Rectal smooth muscle tissue (tissue), 1 donor: Measurements from ENCODE around the gene GGN.
A peak's percentile ranks its signal among the peaks of the same experiment; 100 is the strongest.
"Not testable (repeated sequence)": the region's sequence is repeated elsewhere in the genome, so short reads cannot be mapped to it uniquely, and the experiment has no call there.

Experiments
- H3K27ac ChIP-seq: one replicate; pipeline ENCODE4 v1.7.0; 2013; ENCODE audit warnings: low read depth, low read length, inconsistent platforms
- H3K27me3 ChIP-seq: one replicate; pipeline ENCODE4 v1.7.0; 2013; ENCODE audit warnings: low read length; ENCODE audit not compliant: control insufficient read depth, insufficient read depth
- H3K36me3 ChIP-seq: one replicate; pipeline ENCODE4 v1.7.0; 2013; ENCODE audit warnings: low read length; ENCODE audit not compliant: control insufficient read depth, insufficient read depth
- H3K4me1 ChIP-seq: one replicate; pipeline ENCODE4 v1.7.0; 2013; ENCODE audit warnings: low read length; ENCODE audit not compliant: control insufficient read depth, insufficient read depth
- H3K4me3 ChIP-seq: one replicate; pipeline ENCODE4 v1.7.0; 2013; ENCODE audit warnings: low read length
- H3K9ac ChIP-seq: one replicate; pipeline ENCODE4 v1.7.0; 2013; ENCODE audit warnings: low read length

Gene GGN, protein sequence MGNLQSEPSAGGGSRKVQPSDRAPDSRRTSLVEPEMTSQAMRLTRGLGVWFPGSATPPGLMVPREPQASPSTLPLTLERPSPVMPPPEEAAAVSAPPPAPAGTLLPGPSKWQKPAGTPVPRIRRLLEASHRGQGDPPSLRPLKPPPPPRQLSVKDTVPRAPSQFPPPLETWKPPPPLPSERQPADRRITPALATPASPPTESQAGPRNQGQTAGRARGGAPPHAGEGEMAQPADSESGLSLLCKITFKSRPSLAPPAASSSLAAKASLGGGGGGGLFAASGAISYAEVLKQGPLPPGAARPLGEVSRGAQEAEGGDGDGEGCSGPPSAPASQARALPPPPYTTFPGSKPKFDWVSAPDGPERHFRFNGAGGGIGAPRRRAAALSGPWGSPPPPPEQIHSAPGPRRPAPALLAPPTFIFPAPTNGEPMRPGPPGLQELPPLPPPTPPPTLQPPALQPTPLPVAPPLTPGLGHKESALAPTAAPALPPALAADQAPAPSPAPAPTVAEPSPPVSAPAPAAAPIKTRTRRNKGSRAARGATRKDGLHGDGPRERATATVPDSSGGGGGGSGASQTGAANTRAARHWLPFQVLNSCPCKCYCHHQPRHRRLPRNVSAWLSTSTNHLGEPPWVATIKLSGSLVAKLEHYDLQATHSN

DNA sequence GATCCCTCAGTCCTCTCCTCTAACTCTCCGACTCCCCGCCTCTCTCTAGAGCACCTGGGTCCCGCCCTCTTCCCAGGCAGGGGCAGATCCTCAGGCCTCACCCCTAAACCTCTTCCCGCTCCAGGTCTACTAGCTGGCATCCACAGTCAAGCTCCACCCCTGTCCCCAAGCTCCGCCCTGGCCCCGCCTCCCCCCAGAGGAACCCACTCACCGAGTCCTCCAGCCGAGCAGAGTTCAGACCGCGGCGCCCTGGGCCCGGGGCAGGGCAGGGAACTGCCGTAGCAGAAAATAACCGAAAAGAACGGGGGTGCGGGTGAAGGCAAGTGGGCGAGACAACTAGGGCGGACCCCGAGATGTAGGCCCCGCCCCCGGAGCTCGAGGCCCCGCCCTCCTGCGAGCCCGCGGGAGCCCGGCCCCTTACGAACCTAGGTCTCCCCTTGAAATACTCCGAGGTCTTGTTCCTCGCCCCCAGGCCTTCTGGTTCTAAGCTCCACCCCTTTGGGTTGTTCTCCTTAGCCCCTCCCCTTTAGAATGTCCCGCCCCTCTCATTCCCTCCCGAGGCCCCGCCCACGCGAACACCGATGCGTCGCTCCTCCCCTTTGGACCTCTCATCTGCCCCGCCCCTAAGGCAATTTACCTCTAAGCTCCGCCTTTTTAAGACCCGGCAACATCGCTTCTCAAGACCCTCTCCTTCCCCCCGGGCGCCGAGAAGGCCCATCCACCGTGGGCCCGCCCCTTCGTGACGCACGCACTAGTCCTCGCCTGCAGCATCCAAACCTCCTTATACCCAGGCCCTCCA lies at the start of gene GGN:
TSS of gene GGN (minus strand) at position 485 of the 799 bp plus-strand sequence. CDS start 773 bp downstream, outside the sequence.
- H3K27ac ChIP-seq, result no peak within 1 kb of the TSS
- peaks cover 13% of the 10 kb centered on the region for H3K27me3 ChIP-seq
- no peak within 1 kb of the TSS for H3K9ac ChIP-seq
- H3K36me3 ChIP-seq, result peaks cover 8% of the 10 kb centered on the region
- peak within 1 kb of the TSS; percentile 52 for H3K4me3 ChIP-seq
- H3K4me1 ChIP-seq, result no peaks in the 10 kb centered on the region

DNA sequence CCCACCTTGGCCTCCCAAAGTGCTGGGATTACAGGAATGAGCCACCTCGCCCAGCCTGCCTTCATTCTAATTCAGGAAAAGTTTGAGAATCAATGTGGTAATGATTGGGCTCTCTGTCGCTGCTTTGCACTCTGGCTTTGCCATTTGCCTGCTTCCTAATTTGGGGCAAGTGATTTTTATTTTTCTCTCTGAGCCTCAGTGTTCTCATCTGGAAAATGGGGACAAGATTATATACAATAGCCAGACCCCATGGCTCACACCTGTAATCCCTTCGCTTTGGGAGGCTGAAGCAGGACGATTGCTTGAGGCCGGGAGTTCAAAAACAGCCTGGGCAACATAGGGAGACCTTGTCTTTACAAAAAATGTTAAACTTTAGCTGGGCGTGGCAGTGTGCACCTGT lies 49.5 kb upstream of the GGN start:
- H3K4me1 ChIP-seq, result no peaks in the 10 kb centered on the region
- H3K27me3 ChIP-seq, result peaks cover 16% of the 10 kb centered on the region
- no peak overlapping the region for H3K27ac ChIP-seq
- H3K4me3 ChIP-seq, result no peak overlapping the region
- H3K36me3 ChIP-seq, result no peaks in the 10 kb centered on the region
- H3K9ac ChIP-seq, result no peak overlapping the region

DNA sequence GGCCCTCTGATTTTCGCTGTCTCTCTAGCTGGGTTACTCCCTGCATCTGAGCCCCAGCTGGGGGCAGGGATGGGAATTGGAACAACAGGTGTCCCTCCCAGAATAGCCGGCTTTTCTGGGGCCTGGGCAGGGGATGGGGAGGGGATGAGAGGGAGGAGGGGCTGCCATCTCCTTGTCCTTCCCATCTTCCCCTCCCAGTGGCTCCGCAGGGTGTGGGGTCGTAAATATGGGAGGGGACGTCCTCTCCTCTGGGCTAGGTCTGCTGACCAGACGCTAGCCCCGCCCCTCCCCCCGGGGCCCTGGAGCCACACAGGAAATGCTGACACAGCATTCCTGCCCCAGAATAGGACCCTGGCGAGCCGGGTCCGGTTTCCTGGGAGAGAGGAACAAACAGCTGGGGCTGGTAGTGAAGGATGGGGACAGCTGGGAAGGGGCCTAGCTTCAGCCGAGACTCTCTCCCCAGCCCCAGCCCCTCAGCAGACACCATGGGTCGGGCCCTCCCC lies 46.8 kb upstream of the GGN start:
- H3K9ac ChIP-seq, result no peak overlapping the region
- no peak overlapping the region for H3K4me3 ChIP-seq
- H3K27ac ChIP-seq, result no peak overlapping the region

DNA sequence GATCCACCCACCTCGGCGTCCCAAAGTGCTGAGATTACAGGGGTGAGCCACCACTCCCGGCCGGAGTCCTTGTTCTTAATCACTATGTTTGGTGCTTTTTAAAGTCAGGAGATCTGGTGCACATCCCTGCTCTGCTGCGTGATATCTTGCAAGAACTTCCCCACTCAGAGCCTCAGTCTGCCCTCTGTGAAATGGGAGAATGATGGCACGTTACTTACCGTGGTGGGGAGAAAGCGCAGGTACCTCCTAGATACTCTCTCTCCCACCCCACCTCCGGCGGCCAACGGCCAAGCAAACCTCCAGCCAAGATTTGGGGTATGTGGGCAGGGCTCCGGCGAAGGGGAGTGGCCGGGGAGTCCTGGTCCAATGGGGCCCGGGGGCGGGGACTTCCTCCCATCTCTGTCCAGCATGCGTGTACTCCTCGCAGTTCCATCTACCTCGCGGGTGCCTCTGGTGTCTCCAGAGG lies 45.5 kb upstream of the GGN start, which contains the start of gene RYR1:
TSS of gene RYR1 (plus strand) at position 424 of the 466 bp plus-strand sequence. CDS start 139 bp downstream, outside the sequence.
- Histone ChIP-seq H3K36me3 (no peaks in the 10 kb centered on the region), H3K4me1 (no peaks in the 10 kb centered on the region), H3K27me3 (peaks cover 13% of the 10 kb centered on the region), H3K9ac (no peak within 1 kb of the TSS), H3K4me3 (peak within 1 kb of the TSS; percentile 32), H3K27ac (no peak within 1 kb of the TSS)

More for the DNA sequence above, 46.8 kb upstream of the GGN start:
- no peaks in the 10 kb centered on the region for H3K4me1 ChIP-seq
- peaks cover 13% of the 10 kb centered on the region for H3K27me3 ChIP-seq
- no peaks in the 10 kb centered on the region for H3K36me3 ChIP-seq

DNA sequence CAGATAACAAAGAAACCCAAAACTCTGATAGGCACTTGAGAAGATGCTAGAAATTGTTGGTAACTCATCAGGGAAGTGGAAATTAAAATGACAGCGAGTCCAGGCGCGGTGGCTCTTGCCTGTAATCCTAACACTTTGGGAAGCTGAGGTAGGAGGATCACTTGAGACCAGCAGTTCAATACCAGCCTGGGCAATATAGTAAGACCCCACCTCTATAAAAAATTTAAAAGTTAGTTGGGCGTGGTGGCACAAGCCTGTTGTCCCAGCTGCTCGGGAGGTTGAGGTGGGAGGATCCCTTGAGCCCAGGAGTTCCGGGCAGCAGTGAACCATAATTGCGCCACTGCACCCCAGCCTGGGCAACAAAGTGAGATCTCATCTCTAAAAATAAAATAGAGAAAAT lies 43.1 kb upstream of the GGN start:
- Histone ChIP-seq H3K36me3 (no peaks in the 10 kb centered on the region), H3K27me3 (peaks cover 13% of the 10 kb centered on the region), H3K9ac (no peak overlapping the region), H3K4me1 (no peaks in the 10 kb centered on the region), H3K27ac (no peak overlapping the region), H3K4me3 (no peak overlapping the region)

DNA sequence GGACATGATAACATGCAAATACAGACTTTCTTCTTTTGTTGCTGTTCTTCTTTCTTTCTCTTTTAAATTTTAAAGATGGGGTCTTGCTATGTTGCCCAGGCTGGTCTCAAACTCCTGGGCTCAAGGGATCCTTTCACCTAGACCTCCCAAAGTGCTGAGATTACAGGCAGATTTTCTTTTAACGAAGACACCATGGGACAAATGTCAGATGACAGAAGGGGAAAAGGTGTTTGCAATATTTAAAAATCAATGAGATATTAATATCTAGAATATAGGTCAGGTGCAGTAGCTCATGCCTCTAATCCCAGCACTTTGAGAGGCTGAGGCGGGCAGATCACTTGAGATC lies 42.0 kb upstream of the GGN start:
- Histone ChIP-seq H3K27me3 (peaks cover 10% of the 10 kb centered on the region), H3K4me1 (no peaks in the 10 kb centered on the region), H3K27ac (no peak overlapping the region), H3K4me3 (no peak overlapping the region), H3K9ac (no peak overlapping the region), H3K36me3 (no peaks in the 10 kb centered on the region)

DNA sequence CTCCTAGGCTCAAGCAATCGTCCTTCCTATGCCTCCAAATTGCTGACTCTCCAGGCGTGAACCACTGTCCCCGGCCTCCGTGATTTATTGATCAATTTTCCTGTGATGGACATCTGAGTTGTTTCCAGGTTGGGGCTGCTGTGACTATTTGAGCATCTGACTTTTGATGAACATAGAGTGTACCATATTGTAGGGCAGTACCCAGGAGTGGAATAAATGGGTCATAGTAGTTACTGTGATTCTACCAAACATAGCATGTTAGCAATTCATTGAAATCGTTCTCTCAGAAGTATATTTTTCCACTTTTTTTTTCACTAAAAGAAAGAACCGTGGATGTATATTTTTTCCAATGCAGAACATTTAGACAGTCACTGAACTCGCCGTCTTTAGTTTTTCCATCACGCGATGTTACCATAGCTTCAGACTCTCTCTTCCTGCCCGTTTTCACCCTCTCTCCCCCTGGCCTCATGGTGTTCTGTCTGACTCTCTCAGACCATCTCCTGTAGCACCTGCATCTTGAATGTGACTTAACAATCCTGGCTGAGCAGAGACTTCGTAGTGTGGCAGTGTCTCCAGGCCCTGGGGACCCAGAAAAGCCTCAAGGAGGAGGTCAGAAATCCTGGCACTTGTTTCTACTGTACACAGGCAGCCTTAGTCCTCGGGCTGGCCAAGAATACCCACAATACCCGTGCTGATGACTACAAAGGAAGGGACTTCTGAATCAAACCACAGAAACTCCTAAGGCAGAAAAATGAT lies 41.4 kb upstream of the GGN start:
- peaks cover 5% of the 10 kb centered on the region for H3K27me3 ChIP-seq
- H3K36me3 ChIP-seq, result no peaks in the 10 kb centered on the region
- no peaks in the 10 kb centered on the region for H3K4me1 ChIP-seq
- no peak overlapping the region for H3K27ac ChIP-seq
- H3K4me3 ChIP-seq, result no peak overlapping the region
- no peak overlapping the region for H3K9ac ChIP-seq

DNA sequence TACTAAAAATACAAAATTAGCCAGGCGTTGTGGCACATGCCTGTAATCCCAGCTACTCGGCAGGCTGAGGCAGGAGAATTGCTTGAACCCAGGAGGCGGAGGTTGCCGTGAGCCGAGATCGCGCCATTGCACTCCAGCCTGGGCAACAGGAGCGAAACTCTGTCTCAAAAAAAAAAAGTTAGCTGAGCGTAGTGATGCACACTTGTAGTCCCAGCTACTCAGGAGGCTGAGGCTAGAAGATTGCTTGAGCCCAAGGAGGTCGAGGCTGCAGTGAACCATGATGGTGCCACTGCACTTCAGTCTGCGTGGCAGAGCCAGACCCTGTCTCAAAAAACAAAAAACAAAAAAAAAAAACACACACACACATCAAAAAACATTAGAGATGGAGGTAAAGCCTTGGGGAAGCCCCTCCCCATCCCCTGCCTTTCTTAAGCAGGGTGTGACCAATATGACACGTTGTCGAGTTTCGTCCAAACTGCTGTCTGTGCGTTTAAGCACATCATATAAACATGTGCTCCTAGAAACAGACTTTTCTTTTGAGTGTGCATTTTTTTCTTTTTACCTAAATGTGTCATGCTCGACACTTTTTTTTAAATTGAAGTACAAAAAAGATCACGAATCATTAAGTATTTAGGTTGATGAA lies 39.3 kb upstream of the GGN start:
- not testable (repeated sequence) for H3K36me3 ChIP-seq, H3K27me3 ChIP-seq, H3K4me3 ChIP-seq, H3K4me1 ChIP-seq, H3K27ac ChIP-seq, H3K9ac ChIP-seq

DNA sequence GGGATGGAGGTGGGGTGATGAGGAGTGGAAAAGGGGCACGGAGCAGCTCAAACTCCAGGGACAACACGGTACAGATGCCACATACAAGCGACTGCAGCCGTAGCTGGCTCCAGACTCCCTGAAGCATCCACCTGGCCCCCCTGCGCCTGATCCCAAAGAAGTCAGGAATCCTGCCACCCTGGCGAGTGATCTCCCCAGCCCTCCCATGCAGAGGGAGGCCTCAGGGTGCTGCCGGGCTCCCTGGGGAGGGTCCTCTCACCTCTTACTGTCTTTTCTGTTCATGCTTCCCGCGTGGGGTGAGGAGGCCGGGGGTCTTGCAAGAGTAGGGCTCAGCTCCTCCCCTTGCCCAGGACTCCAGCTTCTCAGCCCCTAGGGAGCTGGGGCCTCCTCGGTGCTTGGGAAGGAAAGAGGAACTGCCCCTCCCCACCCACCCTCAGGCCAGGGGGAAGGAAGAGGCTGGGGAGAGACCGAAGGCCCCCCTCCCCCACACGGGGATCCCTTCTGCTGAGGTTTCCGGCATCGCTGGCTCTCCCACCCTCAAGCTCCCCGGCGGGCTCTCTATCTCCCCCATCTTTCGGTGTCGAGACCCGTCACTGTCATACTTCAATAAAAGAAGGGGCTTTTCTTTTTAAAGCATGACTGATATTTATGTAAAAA lies 38.1 kb upstream of the GGN start, which contains the start of gene RASGRP4:
TSS of gene RASGRP4 (minus strand) at position 410 of the 657 bp plus-strand sequence. CDS start at position 282, 128 bp downstream.
- Histone ChIP-seq H3K4me1 (no peaks in the 10 kb centered on the region), H3K27ac (no peak within 1 kb of the TSS), H3K36me3 (no peaks in the 10 kb centered on the region), H3K9ac (no peak within 1 kb of the TSS), H3K27me3 (no peaks in the 10 kb centered on the region), H3K4me3 (no peak within 1 kb of the TSS)

DNA sequence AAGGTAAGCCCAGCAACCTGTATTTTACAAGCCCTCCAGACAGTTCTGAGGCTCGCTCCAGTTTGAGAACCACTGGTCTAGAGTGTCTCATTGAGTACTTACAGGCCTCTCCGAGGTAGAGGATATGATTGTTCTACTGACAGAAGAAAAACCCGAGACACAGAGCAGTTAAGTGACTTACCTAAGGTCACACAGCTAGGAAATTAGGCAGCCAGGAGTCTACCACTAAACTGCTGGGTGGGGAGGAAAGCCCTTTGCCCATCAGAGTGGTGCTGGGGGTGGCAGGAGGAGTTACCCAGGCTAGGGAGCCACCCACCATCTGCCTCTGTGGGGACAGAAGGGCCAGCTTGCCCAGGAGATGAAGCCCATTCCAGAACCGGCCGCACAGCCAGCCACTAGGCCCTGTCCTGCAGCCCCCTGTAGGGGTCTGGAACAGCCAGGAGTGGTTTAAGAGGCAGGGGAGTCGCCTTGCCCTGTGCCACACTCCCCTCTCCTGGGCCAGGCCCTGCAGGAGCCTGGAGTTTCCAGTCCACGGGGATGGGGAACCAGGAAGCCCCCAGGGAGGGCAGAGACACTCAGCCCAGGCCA lies 37.5 kb upstream of the GGN start:
- H3K9ac ChIP-seq, result no peak overlapping the region
- no peaks in the 10 kb centered on the region for H3K27me3 ChIP-seq
- H3K4me3 ChIP-seq, result no peak overlapping the region
- no peak overlapping the region for H3K27ac ChIP-seq
- no peaks in the 10 kb centered on the region for H3K36me3 ChIP-seq
- no peaks in the 10 kb centered on the region for H3K4me1 ChIP-seq

DNA sequence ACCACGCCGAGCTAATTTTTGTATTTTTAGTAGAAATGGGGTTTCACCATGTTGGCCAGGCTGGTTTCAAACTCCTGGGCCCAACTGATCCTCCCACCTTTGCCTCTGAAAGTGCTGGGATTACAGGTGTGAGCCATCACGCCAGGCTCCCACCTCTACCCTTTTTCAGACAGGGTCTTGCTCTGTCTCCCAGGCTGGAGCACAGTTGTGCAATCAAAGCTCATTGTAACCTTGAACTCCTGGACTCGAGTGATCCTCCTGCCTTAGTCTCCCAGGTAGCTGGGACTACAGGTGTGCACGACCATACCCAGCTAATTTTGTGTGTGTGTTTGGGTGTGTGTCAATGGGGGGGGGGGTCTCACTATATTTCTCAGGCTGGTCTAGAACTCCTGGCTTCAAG lies 36.4 kb upstream of the GGN start:
- H3K27me3 ChIP-seq, result no peaks in the 10 kb centered on the region
- H3K4me3 ChIP-seq, result no peak overlapping the region

More for the DNA sequence above, 36.4 kb upstream of the GGN start:
- no peaks in the 10 kb centered on the region for H3K4me1 ChIP-seq
- H3K27ac ChIP-seq, result no peak overlapping the region
- H3K36me3 ChIP-seq, result no peaks in the 10 kb centered on the region
- no peak overlapping the region for H3K9ac ChIP-seq
